GM18870 (cell line): ENCODE measurements around the gene BACH2.
"Not testable (repeated sequence)": the region's sequence is repeated elsewhere in the genome, so short reads cannot be mapped to it uniquely, and the experiment has no call there.

ENCODE experiments used
- ATAC-seq: cut with Tn5 transposase; IDR thresholded peaks from one replicate; pipeline ENCODE4 v1.9.1; 2021; ENCODE audit warnings: moderate library complexity; ENCODE audit not compliant: unreplicated experiment

The BACH2 gene

DNA sequence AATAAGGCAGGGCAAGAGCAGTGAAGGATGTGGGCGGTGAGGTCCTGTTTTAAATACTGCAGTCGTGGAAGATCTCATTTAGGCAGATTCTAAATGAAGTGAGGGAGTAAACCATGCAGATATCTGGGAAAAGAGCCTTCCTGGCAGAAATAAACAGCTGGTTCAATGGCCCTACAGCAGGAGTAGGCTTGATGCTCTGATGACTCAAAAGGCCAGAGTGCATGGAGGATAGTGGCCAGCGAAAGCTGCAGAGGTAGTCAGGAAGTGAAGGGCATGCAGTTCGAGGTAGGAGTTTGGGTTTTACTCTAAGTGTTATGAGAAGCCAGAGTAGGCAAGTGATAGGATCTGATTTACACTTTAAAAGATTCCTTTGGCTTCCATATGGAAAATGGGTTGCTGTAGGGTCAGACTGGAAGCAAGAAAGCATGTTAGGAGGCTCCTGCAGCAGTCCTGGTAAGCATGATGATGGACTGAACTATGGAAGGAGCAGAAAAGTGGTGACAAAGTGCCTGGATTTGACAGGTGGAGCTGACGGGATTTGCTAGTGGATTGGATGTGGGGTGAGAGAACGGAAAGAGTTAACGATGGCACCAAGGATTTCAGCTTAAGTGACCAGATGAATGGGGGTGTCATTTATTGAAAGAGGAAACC lies 252.3 kb downstream of the BACH2 start:
- ATAC-seq: no peak

DNA sequence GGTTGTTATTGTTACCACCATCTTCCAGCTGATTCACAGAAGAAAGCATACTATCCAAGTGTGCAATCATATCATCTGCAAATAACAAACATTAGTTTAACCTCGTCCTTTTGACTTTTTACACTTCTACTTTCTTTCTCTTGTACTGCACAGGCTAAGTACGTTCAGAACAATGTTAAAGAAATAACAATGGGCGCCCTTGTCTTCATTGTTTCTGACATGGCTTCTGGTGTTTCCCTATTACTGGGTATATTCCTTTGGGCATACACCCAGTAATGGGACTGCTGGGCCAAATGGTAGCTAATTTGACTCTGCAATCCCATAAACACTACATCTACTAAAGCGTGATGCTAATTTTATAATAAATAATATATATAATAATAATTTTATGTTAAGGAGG lies 255.7 kb downstream of the BACH2 start:
- no peak for ATAC-seq

DNA sequence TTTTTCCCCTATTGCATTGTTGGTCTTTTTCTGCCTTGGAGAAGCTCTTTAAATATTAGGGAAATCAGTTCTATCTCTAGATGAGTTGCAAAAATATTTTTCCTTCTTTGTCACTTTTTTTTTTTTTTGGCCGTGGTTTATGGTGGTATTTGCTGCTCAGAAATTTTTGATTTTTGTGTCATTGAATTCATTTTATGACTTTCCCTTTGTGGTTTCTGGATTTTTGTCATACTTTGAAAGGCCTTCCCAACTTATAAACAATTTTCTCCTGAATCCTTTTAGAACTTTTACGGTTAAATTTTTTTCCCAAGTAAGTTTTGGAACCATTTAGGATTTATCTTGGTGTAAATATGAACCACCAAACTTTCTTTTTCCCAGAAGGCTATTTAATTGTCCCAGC lies 256.7 kb downstream of the BACH2 start:
- ATAC-seq: no peak

DNA sequence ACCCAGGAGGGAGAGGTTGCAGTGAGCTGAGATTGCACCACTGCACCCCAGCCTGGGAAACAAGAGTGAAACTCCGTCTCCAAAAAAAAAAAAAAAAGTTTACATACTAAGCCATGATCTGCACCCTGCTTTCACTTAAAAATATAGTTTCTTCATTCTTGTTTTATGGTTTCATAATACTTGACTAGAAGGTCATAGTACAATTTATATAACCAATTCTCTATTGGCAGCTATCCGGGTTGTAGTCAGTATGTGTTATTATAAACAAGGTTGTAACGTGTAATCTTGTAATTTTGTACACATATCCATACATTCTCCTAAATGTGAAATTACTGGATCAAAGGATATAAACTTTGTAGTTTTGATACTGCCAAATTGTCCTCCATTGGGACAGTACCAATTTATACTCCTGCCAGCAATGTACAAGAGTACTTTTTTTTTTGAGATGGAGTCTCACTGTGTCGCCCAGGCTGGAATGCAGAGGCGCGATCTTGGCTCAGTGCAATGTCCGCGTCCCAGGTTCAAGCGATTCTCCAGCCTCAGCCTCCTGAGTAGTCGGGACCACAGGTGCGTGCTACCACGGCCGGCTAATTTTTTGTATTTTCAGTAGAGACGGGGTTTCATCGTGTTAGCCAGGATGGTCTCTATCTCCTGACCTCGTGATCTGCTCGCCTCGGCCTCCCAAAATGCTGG lies 257.5 kb downstream of the BACH2 start:
- no peak for ATAC-seq

DNA sequence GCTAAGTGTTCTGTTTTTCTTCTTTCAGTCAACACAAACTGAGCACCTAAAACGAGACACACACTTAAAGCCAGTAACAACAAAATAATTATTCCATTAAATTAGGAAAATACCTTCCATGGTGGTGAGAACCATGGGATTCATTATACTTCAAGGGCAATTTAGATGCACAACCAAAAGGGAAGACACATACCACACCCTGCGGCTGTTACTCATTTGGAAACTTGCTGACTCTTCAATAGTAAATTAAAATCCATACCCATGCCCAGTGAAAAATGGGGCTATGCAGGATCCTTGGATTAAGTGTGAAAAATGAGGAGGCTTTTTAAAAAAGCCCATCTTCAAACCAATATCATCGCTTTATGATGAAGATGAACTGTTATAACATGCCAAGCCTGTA lies 259.7 kb downstream of the BACH2 start:
- ATAC-seq: no peak

DNA sequence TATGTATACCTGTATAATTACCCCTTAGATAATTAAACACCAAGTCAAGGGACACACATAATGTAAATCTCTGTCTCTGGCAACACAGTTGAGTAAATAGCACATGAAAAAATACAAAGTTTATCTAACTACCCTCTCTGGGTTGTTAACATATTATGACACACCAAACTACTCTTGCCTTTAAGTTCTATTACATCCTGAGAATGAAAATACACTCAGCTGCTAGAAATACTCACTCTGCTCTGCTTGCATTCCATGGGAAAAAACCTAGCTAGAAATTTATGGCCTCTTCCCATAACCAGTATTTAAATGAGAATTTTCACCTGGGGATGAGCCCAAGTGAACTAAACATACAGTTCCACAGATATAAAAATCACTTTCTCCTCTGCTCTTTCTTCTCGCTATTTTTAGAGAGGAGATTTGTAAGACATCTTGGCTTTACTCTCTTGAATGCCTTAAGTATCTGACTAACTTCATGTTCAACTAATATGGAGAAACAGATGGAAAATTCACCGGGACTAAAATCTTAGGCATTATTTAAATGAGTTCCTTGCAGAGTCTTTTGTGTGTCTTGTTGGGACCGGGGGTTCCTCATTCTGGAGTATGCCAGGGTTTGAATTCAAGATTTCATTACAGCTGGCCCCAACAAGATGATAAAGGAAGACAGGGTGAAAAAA lies 261.5 kb downstream of the BACH2 start:
- no peak for ATAC-seq

DNA sequence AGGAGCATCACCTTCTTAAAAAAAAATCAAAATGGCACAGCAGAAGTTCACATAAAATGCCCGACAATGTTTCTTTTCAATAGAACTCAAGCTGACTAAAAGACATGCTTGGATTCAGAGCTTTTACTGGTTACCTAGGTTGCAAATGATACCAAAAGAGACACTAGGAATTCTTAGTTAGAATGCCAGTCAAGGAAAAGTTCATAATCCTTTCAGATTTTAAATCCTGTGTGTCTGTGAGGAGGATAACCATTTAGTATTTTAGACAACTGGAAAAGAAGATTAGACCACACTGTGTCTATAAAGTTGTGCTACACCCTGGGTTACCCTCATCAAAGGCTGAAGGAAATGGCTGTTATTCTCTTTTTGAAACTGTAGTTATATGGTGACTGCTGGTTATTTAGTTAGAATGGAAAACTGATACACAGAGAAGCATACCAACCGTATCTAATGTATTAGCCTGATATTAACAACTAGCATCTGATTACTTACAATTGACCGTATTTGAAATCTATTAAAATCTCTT lies 262.8 kb downstream of the BACH2 start:
- no peak for ATAC-seq

DNA sequence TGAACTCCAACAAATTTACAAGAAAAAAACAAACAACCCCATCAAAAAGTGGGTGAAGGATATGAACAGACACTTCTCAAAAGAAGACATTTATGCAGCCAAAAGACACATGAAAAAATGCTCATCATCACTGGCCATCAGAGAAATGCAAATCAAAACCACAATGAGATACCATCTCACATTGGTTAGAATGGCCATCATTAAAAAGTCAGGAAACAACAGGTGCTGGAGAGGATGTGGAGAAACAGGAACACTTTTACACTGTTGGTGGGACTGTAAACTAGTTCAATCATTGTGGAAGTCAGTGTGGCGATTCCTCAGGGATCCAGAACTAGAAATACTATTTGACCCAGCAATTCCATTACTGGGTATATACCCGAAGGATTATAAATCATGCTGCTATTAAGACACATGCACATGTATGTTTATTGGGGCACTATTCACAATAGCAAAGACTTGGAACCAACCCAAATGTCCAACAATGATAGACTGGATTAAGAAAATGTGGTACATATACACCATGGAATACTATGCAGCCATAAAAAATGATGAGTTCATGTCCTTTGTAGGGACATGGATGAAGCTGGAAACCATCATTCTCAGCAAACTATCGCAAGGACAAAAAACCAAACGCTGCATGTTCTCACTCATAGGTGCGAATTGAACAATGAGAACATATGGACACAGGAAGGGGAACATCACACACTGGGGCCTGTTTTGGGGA lies 264.0 kb downstream of the BACH2 start:
- not testable (repeated sequence) for ATAC-seq

DNA sequence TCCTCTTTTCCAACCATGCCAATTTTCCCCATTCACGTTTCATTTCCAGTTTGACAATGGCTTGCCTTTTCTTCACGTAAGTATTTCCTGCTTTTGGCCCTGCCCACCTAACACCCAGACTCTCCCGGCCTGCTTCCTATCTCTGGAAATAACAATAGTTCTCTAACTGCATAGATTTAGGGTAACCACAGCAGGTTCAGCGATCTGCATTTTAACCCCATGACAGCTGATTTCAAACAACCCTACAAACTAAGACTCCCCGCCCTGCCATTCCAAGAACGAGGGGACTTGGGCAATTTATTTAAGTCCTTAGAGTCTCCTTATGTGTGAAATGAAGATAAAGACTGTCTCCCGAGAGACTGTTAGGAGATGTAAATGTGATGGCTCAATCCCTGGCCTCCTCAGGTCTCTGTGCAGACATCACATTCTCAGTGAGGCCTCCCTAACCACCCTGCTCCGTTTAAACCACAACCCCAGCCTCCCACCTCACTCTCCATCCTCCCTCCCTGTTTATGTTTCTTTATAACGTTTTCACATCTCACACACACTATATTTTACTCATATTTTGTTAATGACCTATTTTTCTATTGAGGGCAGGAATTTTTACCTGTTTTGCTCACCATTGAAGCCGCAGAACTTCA lies 267.5 kb downstream of the BACH2 start:
- no peak for ATAC-seq

DNA sequence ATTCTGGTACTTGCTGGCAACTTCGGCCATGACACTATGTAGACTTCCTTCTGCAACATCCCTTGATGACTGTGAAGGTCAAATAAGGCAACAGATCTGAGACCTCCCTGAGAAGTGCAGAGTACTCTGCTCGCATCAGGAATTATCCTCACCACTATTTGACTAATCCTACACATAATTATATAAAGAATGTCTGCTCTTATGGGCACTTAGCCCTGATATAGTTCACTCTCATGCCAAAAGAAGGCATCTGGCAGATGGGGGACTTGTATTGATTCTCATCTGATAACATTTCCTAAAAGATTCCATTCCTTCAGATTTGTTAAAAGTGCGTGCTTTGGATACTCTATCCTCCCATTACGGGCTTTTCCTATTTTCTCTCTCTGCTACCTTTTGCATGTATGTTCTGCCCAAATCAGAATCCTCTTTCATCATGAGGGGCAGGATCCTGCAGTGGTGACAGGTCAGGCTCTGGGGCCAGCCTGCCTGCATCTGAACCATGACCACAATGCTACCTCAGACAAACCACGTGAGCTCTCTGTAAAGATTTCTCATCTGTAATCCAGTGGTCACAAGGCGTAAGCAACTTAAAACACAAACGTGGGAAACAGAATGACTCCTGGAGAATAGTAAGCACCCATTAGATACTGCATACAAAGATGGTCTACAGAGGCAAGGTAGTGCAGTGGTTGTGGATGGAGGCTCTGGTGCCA lies 268.4 kb downstream of the BACH2 start:
- no peak for ATAC-seq

DNA sequence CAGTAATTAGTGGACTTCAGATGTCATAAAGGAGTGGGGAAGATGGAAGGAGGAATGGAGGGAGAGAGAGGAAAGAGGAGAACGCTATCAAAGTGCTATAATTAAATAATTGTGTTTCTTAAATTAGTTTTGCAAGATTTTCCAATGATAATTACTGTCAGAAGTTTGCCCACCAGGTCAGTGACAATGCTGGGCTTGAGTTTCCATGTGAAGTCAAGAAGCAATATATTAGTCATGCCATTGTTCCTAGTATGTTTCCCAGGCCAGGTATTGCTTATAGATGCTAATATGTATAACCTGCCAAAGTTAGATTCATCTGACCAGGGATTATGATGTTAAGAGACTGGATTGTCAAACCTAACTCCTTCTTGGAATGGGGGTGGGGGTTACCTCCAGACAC lies 270.4 kb downstream of the BACH2 start:
- no peak for ATAC-seq

DNA sequence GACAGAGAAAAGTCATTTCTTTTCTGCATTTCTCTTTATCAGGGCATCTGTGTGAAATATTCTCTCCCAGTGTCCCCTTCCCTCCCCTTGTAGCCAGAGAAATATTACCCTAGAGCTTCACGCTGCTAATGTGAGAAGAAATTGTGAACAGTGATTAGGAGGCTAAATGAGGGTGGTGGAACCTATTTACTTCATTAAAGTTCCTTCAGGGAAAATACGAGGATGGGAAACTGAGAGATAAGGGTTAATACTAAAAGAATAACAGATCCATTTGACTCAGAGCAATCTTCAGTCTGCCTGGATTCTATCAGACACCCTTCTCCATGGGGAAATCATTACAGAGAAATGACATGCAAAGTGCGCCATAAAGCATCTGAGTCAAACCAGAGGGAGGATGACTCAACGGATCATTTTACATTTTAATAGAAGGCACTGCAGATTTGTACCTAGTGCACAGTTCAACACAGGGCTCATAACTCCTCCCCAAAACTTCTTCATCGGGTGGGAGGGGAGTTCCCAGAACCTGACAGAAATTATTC lies 271.1 kb downstream of the BACH2 start:
- ATAC-seq: no peak

DNA sequence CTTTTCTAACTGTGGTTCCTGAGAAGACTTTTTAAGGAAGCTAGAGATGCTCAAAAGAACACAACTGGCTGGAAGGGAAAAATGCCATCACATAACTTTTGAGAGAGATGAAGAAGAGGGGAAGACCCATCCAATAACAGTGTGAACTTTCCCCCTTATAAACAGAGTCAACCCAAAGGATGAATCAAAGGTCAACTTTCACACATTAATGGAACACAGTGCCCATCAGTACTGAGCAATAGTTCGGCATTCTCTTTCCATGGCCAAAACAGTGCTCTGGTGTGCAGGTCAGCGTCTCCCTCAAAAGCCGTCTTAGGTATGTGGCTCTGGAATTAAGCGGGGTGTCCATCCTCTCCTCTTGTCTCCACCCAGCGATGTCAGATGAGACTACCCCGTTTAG lies 272.0 kb downstream of the BACH2 start:
- ATAC-seq: no peak

DNA sequence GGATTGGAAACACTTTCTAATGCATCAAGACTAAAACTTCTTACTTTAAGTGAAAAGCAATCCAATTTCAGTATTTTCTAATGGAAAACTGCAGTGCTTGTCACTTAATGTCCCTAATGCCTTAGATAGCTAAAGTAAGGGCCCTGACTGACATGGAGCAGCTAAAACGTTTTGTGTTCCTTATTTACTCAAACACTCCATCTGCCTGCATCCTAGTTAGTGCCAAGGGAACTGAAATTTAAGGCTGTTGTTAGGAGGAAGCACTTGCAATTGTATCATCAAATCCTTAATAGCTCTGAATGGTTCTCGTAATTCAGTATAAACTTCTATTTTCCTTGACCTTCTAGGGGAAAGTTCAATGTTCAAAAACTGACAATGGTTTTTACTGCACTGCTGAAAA lies 274.9 kb downstream of the BACH2 start:
- no peak for ATAC-seq

DNA sequence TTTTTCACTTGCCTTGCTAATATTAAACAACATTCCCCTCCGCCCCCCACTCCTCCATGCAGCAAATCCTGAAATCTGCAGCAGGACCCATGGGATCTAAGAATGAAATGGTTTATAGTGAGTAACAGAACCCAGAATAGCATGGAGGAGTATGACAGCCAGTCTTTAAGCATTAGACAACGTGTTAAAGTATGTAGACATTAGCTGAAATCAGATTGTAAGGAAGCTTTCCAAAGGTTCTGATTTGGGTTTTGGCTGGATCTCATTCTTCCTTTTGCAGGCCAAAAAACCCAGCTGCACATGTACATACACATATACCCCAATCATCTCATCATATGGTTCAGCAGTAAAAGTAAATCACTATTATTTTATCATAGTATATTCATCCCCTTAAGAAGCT lies 275.9 kb downstream of the BACH2 start:
- no peak for ATAC-seq

DNA sequence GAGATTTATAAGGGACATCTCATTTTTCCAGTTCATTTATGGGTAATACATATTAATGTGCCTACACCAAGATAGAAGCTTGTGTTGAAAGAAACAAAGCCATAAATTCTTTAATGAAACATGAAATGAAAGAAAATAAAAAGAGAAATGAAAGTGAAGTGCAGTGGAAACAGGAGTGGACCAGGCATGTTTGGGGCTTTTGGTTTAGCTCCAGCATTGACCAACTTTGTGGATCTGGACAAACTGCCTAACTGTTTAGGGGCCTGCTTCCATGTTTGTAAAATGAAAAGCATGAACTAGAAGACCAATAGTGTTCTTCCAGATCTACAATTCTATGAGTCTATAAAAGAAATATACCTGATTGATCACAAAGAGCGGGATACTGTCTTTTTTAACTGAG lies 277.4 kb downstream of the BACH2 start:
- no peak for ATAC-seq

DNA sequence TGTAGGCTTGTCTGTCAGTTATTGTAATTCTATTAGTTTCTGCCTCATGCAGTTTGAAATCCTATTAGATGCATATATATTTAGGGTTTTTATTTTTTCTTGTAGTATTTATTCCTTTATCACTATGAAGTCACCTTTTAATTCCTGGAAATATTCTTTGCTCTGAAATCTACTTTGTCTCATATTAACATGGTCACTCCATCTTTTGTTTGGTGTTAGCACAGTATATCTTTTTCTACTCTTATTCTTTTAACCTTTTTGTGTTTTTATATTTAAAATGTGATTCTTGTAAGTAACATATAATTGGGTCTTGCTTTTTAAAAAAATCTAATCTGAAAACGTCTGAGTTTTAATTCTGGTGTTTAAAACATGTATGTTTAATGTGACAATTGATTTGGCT lies 280.8 kb downstream of the BACH2 start:
- no peak for ATAC-seq

DNA sequence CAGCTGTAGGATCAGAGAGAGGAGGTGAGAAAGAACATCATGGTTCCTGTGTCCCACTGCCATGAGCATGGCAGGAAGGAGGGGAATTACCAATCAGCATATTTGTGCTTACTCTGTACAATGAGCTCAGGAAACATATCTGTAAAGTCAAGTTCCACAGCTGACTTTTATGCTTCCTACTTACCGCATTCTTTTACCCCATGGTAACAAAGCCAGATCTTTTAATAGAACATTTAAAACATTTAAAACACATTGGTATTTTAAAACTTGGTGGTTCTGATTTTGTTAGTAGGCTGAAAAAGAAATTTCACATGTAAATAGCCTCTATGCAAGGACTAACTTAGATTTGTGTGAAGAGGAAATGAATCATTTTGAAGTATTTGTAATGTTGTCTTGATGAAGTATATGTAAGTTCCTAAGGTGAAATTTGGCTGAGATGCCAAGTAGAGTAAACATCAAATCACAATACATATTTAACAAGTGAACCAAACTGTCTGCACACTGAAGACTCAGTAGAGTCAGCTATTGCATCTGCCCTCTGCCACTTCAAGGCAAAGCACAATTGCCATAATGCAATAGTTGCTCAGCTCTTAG lies 287.6 kb downstream of the BACH2 start:
- no peak for ATAC-seq

DNA sequence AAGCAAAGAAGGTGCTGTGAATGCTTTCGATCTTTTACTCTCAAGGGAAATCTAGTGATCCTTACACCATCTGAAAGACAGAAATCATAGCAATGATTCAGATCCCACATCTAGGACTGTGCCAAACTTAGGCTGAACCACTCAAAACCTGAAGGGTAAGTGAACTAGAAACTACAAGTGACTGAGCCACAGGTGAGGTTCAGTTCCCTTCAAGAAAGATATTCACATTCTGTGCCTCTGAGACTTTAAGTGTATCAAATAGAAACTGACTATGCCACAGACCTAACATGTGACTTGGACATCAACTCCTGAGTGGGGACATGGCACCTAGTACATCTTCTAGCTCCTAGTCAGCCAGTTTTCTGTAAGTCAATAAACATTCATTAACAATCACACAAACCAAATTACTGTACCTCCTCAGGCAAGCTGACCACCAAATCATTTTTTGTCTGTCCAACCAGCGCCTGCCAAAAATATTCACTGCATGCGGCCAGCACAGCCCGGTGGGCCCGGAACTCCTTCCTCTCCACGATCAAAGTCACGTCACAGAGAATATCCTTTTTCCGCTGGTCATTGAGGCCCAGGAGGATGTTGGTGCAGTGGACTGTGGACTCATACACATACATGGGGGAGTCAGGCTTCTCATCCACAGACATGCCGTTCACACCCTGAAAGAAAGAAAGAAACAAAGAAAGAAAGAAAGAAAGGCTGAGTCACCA lies 288.3 kb downstream of the BACH2 start:
- no peak for ATAC-seq
